RWPE2 (cell line): ENCODE data around the gene CDKN2C.
"Not testable (repeated sequence)": the region's sequence is repeated elsewhere in the genome, so short reads cannot be mapped to it uniquely, and the experiment has no call there.

Experiments used
- ATAC-seq: fragments of 200-7000 bp; cut with Tn5 transposase; 3 replicates; pipeline ENCODE4 v1.9.1; 2021; ENCODE audit warnings: low read depth
- DNase-seq: peaks from one replicate; pipeline ENCODE4 v3.0.0-alpha.2; 2020; ENCODE audit warnings: low spot score
- H3K27ac ChIP-seq: fragments of 450-650 bp; 2 replicates; pipeline ENCODE4 v1.5.1; 2017; ENCODE audit warnings: mild to moderate bottlenecking; ENCODE audit not compliant: poor library complexity, severe bottlenecking
- H3K27me3 ChIP-seq: fragments of 250-450 bp; sonication (Bioruptor Pico); 2 replicates; pipeline ENCODE4 v1.5.1; 2021; ENCODE audit warnings: mild to moderate bottlenecking, moderate library complexity; ENCODE audit not compliant: insufficient read depth, poor library complexity, severe bottlenecking
- H3K36me3 ChIP-seq: fragments of 250-450 bp; sonication (Bioruptor Pico); 2 replicates; pipeline ENCODE4 v1.5.1; 2020; ENCODE audit warnings: low read depth, mild to moderate bottlenecking, moderate library complexity
- H3K4me1 ChIP-seq: fragments of 250-450 bp; sonication (Bioruptor Pico); 2 replicates; pipeline ENCODE4 v1.5.1; 2021; ENCODE audit warnings: mild to moderate bottlenecking, moderate library complexity; ENCODE audit not compliant: insufficient read depth, poor library complexity, severe bottlenecking
- H3K4me3 ChIP-seq: fragments of 250-450 bp; sonication (Bioruptor Pico); 2 replicates; pipeline ENCODE4 v1.5.1; 2021; ENCODE audit warnings: mild to moderate bottlenecking, moderate library complexity; ENCODE audit not compliant: severe bottlenecking
- H3K9me3 ChIP-seq: fragments of 250-450 bp; sonication (Bioruptor Pico); 2 replicates; pipeline ENCODE4 v1.5.1; 2021; ENCODE audit warnings: mild to moderate bottlenecking, moderate library complexity; ENCODE audit not compliant: severe bottlenecking
- TF ChIP-seq, protein P1 (sequence below): fragments of 450-650 bp; IDR thresholded peaks from one replicate; pipeline ENCODE4 v1.5.1; 2017; ENCODE audit warnings: mild to moderate bottlenecking, moderate library complexity; ENCODE audit not compliant: poor library complexity, severe bottlenecking

The CDKN2C gene

DNA sequence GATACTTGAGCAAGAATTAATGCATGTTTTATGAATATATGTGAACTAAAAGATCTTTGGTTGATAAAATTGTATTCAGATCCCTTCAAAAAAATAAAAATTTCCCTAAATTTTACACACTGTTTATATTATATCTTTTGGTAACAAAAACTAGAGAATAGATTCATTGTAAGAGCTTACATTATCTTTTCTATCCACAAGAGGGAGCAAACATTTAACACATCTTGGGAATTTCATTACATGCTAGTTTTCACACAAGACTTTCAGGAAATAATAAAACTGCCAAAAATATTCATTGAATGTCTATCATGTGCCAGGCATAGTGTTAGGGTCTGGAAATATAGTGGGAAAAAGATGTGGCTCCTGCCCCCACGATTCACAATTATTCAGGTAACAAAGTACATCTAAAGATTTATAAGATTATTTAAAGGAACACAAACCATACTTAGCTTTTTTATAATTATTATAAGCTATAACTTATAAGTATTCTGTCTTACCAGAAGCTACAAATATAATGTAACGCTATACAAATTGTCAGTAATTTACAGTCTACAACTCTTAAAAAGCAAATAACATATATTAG lies 40.6 kb upstream of the CDKN2C start:
- H3K4me3 ChIP-seq: no peak overlapping the region
- 0 out of 2 replicates have a peak, but pooled peaks cover 3% of the 10 kb centered on the region for H3K36me3 ChIP-seq
- no peak overlapping the region for H3K27ac ChIP-seq
- no peaks in the 10 kb centered on the region for H3K4me1 ChIP-seq
- no peaks in the 10 kb centered on the region for H3K27me3 ChIP-seq
- no peak for DNase-seq
- TF ChIP-seq, protein P1, sequence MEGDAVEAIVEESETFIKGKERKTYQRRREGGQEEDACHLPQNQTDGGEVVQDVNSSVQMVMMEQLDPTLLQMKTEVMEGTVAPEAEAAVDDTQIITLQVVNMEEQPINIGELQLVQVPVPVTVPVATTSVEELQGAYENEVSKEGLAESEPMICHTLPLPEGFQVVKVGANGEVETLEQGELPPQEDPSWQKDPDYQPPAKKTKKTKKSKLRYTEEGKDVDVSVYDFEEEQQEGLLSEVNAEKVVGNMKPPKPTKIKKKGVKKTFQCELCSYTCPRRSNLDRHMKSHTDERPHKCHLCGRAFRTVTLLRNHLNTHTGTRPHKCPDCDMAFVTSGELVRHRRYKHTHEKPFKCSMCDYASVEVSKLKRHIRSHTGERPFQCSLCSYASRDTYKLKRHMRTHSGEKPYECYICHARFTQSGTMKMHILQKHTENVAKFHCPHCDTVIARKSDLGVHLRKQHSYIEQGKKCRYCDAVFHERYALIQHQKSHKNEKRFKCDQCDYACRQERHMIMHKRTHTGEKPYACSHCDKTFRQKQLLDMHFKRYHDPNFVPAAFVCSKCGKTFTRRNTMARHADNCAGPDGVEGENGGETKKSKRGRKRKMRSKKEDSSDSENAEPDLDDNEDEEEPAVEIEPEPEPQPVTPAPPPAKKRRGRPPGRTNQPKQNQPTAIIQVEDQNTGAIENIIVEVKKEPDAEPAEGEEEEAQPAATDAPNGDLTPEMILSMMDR: peak; percentile 75
- ATAC-seq: no peak
- peaks cover 3% of the 10 kb centered on the region for H3K9me3 ChIP-seq

DNA sequence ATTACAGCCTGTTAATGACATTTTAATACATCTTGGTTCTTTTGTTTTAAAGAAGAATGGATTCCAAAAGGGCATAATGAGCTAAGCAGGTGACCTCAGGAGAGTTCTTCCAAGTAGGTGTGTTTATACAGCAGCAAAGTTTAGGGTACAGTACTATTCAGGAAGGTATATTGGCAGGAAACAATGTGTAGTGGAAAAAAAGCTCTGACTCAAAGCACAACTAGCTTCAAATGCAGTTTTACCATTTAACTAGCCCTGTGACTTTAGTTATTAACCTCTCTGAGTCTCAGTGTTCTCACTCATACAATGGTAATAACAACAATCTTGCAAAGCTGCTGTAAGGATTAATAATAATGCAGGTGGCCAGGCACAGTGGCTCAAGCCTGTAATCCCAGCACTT lies 39.9 kb upstream of the CDKN2C start:
- Histone ChIP-seq H3K27ac (no peak overlapping the region), H3K36me3 (peaks cover 7% of the 10 kb centered on the region; the same call in 1 of the 2 replicates)
- no peak for ATAC-seq

DNA sequence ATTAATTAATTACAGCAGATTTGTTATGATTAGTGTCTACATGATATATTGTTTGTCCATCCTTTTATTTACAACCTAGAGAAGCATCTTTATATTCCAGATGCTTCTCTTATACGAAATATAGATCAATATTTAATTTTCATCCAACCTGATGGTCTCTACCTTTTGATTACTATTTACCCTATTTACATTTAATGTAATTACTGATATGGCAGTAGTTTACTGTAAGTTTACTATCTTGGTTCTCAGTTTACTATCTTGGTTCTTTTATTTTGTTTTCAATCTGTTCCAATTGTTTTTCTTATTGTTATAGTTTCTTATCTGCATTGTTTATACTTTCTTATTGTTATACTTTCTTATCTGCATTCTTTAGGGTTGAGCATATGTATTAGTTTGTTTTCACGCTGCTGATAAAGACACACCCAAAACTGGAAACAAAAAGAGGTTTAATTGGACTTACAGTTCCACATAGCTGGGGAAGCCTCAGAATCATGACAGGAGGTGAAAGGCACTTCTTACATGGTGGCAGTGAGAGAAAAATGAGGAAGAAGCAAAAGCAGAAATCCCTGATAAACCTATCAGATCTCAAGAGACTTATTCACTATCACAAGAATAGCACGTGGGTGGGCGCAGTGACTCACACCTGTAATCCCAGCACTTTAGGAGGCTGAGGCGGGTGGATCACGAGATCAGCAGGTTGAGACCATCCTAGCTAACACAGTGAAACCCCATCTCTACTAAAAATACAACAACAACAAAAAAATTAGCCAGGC lies 38.9 kb upstream of the CDKN2C start:
- Histone ChIP-seq H3K27ac (no peak overlapping the region), H3K4me1 (no peaks in the 10 kb centered on the region), H3K9me3 (peaks cover 5% of the 10 kb centered on the region), H3K4me3 (no peak overlapping the region), H3K36me3 (peaks cover 7% of the 10 kb centered on the region; the same call in 1 of the 2 replicates), H3K27me3 (no peaks in the 10 kb centered on the region)
- ATAC-seq (no peak), DNase-seq (no peak)
- TF ChIP-seq, protein P1: no peak

More for the DNA sequence above, 39.9 kb upstream of the CDKN2C start:
- H3K4me1 ChIP-seq: no peaks in the 10 kb centered on the region
- no peaks in the 10 kb centered on the region for H3K27me3 ChIP-seq
- TF ChIP-seq, protein P1: no peak
- DNase-seq: no peak
- no peak overlapping the region for H3K4me3 ChIP-seq
- peaks cover 5% of the 10 kb centered on the region for H3K9me3 ChIP-seq

DNA sequence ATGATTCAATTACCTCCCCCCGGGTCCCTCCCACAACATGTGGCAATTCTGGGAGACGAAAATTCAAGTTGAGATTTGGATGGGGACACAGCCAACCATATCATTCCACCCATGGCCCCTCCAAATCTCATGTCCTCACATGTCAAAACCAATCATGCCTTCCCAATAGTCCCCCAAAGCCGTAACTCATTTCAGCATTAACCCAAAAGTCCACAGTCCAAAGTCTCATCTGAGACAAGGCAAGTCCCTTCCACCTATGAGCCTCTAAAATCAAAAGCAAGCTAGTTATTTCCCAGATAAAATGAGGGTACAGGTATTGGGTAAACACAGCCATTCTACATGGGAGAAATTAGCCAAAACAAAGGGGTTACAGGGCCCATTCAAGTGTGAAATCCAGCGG lies 38.0 kb upstream of the CDKN2C start:
- not testable (repeated sequence) for ATAC-seq, H3K36me3 ChIP-seq, H3K27ac ChIP-seq, DNase-seq, H3K4me3 ChIP-seq, H3K4me1 ChIP-seq, H3K27me3 ChIP-seq, H3K9me3 ChIP-seq

DNA sequence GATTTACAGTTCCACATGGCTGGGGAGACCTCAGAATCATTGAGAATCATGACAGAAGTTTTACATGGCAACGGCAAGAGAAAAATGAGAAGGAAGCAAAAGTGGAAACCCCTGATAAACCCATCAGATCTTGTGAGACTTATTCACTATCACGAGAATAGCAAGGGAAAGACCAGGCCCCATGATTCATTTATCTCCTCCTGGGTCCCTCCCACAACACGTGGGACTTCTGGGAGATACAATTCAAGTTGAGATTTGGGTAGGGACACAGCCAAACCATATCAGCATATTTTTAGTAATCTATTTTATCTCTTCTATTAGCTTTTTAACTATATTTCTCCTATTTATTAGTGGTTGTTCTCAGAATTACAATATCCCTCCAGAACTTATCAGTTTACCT lies 36.3 kb upstream of the CDKN2C start:
- H3K27me3 ChIP-seq, H3K4me3 ChIP-seq: not testable (repeated sequence)

More for the DNA sequence above, 36.3 kb upstream of the CDKN2C start:
- not testable (repeated sequence) for H3K36me3 ChIP-seq, ATAC-seq, DNase-seq, H3K4me1 ChIP-seq, H3K9me3 ChIP-seq, H3K27ac ChIP-seq
